Activated naive CD8-positive, alpha-beta T cell treated with anti-CD3 and anti-CD28 coated beads, Interleukin-2, amount 50 U/mL, for 24 hours (primary cell): ENCODE results near the gene ACADS.

Experiments
- ATAC-seq: fragments of 150-1000 bp; cut with Tn5 transposase; one replicate; pipeline ENCODE4 v1.10.0; 2021
- DNase-seq: peaks from one replicate; pipeline ENCODE4 v3.0.0; 2021
- H3K27ac Mint-ChIP-seq: one replicate; pipeline ENCODE4 v1.8.0; 2021; ENCODE audit warnings: mild to moderate bottlenecking, mixed read lengths
- H3K27me3 Mint-ChIP-seq: one replicate; pipeline ENCODE4 v1.8.0; 2021; ENCODE audit warnings: mixed read lengths
- H3K36me3 Mint-ChIP-seq: one replicate; pipeline ENCODE4 v1.8.0; 2021; ENCODE audit warnings: low read depth, mixed read lengths
- H3K4me1 Mint-ChIP-seq: one replicate; pipeline ENCODE4 v1.8.0; 2021; ENCODE audit warnings: mixed read lengths
- H3K4me3 Mint-ChIP-seq: one replicate; pipeline ENCODE4 v1.8.0; 2021; ENCODE audit warnings: mild to moderate bottlenecking, moderate library complexity, mixed read lengths
- H3K9me3 Mint-ChIP-seq: one replicate; pipeline ENCODE4 v1.8.0; 2021; ENCODE audit warnings: mixed read lengths

Gene ACADS

GRCh38 chr12:120748242-120748641 is 22.6 kb downstream of the ACADS start:
- ATAC-seq: no peak
- no peak overlapping the region for H3K27ac Mint-ChIP-seq

GRCh38 chr12:120749256-120749655 is 23.6 kb downstream of the ACADS start:
- no peaks in the 10 kb centered on the region for H3K36me3 Mint-ChIP-seq
- H3K27ac Mint-ChIP-seq: no peak overlapping the region
- DNase-seq (no peak), ATAC-seq (no peak)
- H3K27me3 Mint-ChIP-seq: peaks cover 5% of the 10 kb centered on the region
- H3K9me3 Mint-ChIP-seq: peaks cover 4% of the 10 kb centered on the region
- H3K4me3 Mint-ChIP-seq: no peak overlapping the region
- H3K4me1 Mint-ChIP-seq: no peaks in the 10 kb centered on the region

More at GRCh38 chr12:120748242-120748641, 22.6 kb downstream of the ACADS start:
- Mint-ChIP-seq H3K4me3 (no peak overlapping the region), H3K27me3 (peaks cover 3% of the 10 kb centered on the region), H3K9me3 (no peaks in the 10 kb centered on the region), H3K4me1 (no peaks in the 10 kb centered on the region), H3K36me3 (no peaks in the 10 kb centered on the region)
- DNase-seq: no peak

DNA sequence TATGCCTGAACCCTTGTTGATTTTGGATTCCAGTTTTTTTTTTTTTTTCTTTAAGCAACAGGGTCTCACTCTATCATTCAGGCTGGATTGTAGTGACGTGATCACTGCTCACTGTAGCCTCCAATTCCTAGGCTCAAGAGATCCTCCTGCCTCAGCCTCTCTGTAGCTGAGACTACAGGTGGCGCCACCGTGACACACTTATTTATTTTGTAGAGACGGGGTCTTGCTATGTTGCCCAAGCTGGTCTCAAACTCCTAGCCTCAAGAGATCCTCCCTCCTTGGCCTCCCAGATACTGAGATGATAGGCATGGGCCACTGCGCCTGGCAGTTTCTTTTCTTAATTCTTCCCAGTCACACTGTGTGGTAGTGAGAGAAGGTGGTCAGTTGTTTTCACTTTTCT is 25.2 kb downstream of the ACADS start:
- H3K4me1 Mint-ChIP-seq: peaks cover 5% of the 10 kb centered on the region
- no peak overlapping the region for H3K4me3 Mint-ChIP-seq
- H3K9me3 Mint-ChIP-seq: peaks cover 4% of the 10 kb centered on the region
- no peak overlapping the region for H3K27ac Mint-ChIP-seq
- ATAC-seq: no peak
- H3K27me3 Mint-ChIP-seq: peaks cover 5% of the 10 kb centered on the region
- DNase-seq: no peak
- H3K36me3 Mint-ChIP-seq: no peaks in the 10 kb centered on the region

- no peaks in the 10 kb centered on the region for H3K36me3 Mint-ChIP-seq
- H3K9me3 Mint-ChIP-seq: peaks cover 4% of the 10 kb centered on the region
- peaks cover 5% of the 10 kb centered on the region for H3K4me1 Mint-ChIP-seq
- ATAC-seq (no peak), DNase-seq (no peak)
- H3K27ac Mint-ChIP-seq: no peak overlapping the region
- peaks cover 5% of the 10 kb centered on the region for H3K27me3 Mint-ChIP-seq
- no peak overlapping the region for H3K4me3 Mint-ChIP-seq
Observed at GRCh38 chr12:120751389-120751788, 25.8 kb downstream of the ACADS start.

DNA sequence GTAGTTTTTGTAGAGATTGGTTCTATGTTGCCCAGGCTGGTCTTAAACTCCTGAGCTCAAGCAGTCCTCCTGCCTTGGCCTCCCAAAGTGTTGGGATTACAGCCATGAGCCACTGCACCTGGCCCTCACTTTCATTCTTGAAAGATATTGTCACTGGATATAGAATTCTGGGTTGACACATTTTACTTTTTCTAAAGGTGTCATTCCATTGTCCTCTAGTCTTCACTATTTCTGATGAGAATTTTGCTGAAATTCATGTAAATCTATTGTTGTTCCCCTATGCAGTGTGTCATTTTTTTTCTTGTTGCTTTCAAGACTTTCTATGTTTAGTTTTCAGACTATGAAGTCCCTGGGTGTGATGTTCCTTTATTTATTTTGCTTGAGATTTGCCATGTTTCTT is 29.2 kb downstream of the ACADS start:
- Mint-ChIP-seq H3K4me1 (peaks cover 5% of the 10 kb centered on the region), H3K27ac (no peak overlapping the region), H3K4me3 (no peak overlapping the region), H3K9me3 (peaks cover 4% of the 10 kb centered on the region), H3K36me3 (no peaks in the 10 kb centered on the region), H3K27me3 (peaks cover 5% of the 10 kb centered on the region)
- DNase-seq (no peak), ATAC-seq (no peak)

DNA sequence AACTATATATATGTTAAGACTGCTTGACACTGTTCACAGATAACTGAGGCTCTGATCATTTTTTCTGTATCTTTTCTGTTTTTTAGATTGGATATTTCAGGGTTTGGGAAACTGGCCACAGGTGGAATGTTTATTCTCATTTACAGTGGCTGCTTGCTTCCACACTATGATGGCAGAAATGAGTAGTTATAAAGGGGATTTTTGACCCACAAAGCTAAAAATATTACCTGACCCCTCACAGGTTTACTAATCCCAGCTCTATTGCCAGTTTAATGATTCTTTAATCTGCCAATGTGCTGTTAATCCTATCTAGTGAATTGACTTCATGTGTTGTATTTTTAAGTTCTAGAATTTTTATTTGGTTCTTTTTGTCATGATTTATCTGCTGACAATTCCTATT is 29.6 kb downstream of the ACADS start:
- ATAC-seq: no peak

GRCh38 chr12:120757226-120757742 is 31.7 kb downstream of the ACADS start:
- no peak for ATAC-seq
- Mint-ChIP-seq H3K4me1 (peaks cover 5% of the 10 kb centered on the region), H3K36me3 (peaks cover 3% of the 10 kb centered on the region), H3K9me3 (peaks cover 4% of the 10 kb centered on the region), H3K4me3 (no peak overlapping the region), H3K27ac (no peak overlapping the region), H3K27me3 (peaks cover 4% of the 10 kb centered on the region)
- no peak for DNase-seq

More for the DNA sequence above, 29.6 kb downstream of the ACADS start:
- DNase-seq: no peak
- Mint-ChIP-seq H3K9me3 (peaks cover 4% of the 10 kb centered on the region), H3K36me3 (no peaks in the 10 kb centered on the region), H3K4me3 (no peak overlapping the region), H3K27me3 (peaks cover 5% of the 10 kb centered on the region), H3K4me1 (peaks cover 5% of the 10 kb centered on the region), H3K27ac (no peak overlapping the region)

DNA sequence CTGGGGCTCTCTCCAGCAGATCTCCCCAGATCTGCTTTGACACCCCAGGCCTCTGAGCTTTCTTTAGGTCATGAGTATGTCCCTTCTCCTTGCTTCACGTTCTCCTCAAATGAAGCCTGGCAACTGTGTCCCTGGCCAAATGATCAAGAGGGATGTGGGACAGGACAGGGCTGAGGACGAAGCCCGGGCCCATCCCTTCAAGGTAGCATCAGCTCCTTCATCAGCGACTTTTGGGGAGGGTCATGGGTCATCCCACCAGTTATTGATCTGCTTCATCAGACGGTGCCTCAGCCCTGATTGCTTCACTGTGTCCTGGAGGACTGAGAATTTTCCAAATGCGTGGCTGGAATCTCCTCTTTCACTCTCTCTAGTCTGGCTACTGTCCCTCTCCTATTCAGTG is 32.3 kb downstream of the ACADS start:
- Mint-ChIP-seq H3K4me1 (peaks cover 5% of the 10 kb centered on the region), H3K4me3 (no peak overlapping the region), H3K36me3 (peaks cover 4% of the 10 kb centered on the region), H3K9me3 (peaks cover 4% of the 10 kb centered on the region), H3K27ac (no peak overlapping the region), H3K27me3 (peaks cover 2% of the 10 kb centered on the region)
- DNase-seq (no peak), ATAC-seq (no peak)

- Mint-ChIP-seq H3K27ac (no peak overlapping the region), H3K4me1 (peaks cover 5% of the 10 kb centered on the region), H3K36me3 (peaks cover 6% of the 10 kb centered on the region), H3K4me3 (no peak overlapping the region), H3K27me3 (no peaks in the 10 kb centered on the region), H3K9me3 (no peaks in the 10 kb centered on the region)
- ATAC-seq (no peak), DNase-seq (no peak)
Observed at GRCh38 chr12:120758798-120759590, 33.4 kb downstream of the ACADS start.

DNA sequence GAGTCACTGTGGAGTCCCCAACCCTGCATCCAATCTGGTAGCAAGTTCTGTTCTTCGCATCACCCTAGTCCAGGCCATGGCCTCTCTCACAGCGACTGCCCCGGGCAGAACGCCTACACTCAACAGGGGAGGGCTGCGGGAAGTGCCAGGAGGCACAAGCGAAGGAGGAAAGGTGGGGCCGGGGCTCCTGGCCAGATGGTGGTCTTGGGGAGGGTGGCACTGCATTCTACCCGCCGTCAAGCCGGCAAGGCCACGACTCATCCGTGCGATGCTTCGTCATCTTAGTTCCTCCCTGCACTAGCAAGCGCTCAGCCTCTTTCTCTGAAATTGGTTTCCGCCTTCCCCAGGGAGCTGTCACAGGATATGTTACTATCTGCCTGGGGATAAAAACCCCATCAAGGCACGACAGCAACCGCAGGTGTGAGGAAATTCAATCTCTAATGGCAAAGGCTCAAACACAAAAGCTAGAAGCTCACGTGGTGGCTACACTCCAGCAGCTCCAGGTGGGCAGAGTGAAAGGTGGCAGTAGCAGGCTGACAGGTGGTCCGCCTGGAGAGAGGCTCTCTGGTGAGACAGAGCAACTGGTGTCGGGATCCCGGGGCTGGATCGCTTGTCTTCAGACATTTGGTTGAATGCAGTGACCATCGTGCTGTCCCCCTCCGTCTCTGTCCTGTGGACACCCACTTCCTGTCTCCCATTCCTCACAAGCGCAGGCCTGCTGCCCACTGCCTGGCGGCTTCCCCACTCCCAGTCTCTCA is 34.1 kb downstream of the ACADS start:
- H3K27me3 Mint-ChIP-seq: no peaks in the 10 kb centered on the region
- H3K9me3 Mint-ChIP-seq: no peaks in the 10 kb centered on the region
- ATAC-seq (no peak), DNase-seq (no peak)
- H3K4me1 Mint-ChIP-seq: peaks cover 5% of the 10 kb centered on the region
- H3K36me3 Mint-ChIP-seq: peaks cover 10% of the 10 kb centered on the region
- no peak overlapping the region for H3K27ac Mint-ChIP-seq
- no peak overlapping the region for H3K4me3 Mint-ChIP-seq

DNA sequence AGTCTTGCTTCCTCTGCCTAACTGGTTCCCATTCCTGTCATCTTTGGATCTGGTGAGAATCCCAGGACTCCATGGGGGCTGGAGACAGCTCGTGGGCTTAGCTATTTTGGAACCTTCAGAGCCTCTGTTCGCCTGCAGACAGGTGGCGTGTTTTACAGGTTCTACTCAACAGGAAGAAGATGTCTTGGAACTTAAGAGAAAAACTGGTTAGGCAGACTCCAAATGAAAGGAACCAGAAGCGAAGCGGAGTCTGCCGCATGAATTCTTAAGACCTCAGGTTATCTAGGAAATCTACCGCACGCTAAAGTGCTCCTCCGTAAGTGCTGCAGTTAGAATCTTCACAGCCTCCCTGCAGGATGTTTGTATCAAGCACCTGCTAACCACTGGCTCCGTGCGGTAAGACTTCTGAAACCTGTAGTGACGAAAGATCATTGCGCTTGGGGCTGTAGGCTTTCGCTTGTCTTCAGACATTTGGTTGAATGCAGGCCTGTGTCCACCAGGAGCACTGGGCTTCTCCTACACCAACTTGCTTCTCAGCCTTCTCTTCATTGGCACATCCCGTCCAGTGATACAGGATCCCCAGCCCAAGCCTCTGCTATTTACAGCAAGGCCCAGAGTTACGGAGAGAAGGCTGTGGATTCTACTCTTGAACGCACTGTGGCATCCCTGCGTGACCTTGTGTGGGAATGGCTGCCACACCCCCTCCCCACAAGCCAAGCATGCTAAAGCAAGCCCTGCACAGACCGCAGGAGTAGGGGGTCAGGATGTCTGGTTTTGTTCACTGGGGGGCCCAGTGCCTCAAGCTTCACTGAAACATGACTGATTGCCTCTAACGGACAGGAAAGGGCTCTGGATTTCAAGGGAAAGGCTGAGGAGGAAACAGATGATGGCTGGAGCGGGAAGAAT is 35.0 kb downstream of the ACADS start:
- H3K36me3 Mint-ChIP-seq: peaks cover 10% of the 10 kb centered on the region
- H3K27ac Mint-ChIP-seq: no peak overlapping the region
- peaks cover under 1% of the 10 kb centered on the region for H3K4me1 Mint-ChIP-seq
- ATAC-seq (peak; percentile 36), DNase-seq (no peak)
- no peak overlapping the region for H3K4me3 Mint-ChIP-seq
- no peaks in the 10 kb centered on the region for H3K27me3 Mint-ChIP-seq
- H3K9me3 Mint-ChIP-seq: no peaks in the 10 kb centered on the region

DNA sequence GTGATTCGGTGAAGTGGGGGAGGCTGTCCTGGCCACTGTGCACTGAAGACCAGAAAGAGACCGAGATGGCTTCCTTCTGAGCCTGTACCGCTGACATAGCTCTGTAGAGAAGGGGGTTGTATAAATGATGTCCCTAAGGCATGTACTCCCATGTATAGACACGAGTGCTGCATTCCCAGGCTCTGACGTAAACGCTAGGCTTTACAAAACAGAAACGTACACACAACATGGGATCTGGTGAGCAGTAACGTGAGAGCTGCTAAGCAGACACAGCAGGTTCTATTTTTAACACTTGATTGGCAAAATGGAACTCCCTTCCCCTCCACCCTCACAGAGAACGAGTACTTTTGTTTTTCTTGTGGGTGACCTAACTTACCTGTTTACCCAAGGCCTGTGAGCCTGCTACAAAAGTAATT is 35.9 kb downstream of the ACADS start:
- Mint-ChIP-seq H3K9me3 (no peaks in the 10 kb centered on the region), H3K27ac (no peak overlapping the region), H3K4me1 (no peaks in the 10 kb centered on the region), H3K27me3 (no peaks in the 10 kb centered on the region), H3K4me3 (no peak overlapping the region), H3K36me3 (peaks cover 10% of the 10 kb centered on the region)
- DNase-seq (no peak), ATAC-seq (no peak)

- Mint-ChIP-seq H3K36me3 (peaks cover 10% of the 10 kb centered on the region), H3K4me1 (no peaks in the 10 kb centered on the region), H3K9me3 (no peaks in the 10 kb centered on the region), H3K4me3 (no peak overlapping the region), H3K27ac (no peak overlapping the region), H3K27me3 (no peaks in the 10 kb centered on the region)
- DNase-seq (no peak), ATAC-seq (no peak)
Observed at GRCh38 chr12:120762086-120762485, 36.5 kb downstream of the ACADS start.

GRCh38 chr12:120763250-120763649 is 37.6 kb downstream of the ACADS start:
- H3K36me3 Mint-ChIP-seq: peaks cover 13% of the 10 kb centered on the region

More at GRCh38 chr12:120763250-120763649, 37.6 kb downstream of the ACADS start:
- Mint-ChIP-seq H3K4me1 (no peaks in the 10 kb centered on the region), H3K27me3 (no peaks in the 10 kb centered on the region), H3K4me3 (no peak overlapping the region), H3K27ac (peak overlapping the region; percentile 31), H3K9me3 (no peaks in the 10 kb centered on the region)
- ATAC-seq (no peak), DNase-seq (no peak)
